Ovary (tissue), 9 donors: ENCODE measurements around the gene CCNB2. TPM values are rescaled to one million over a fixed set of nuclear protein-coding genes. Genes with fewer than 3 reads are reported as not detected.
A peak's percentile ranks its signal among the peaks of the same experiment; 100 is the strongest.

Experiments
- DNase-seq, 5 donors: peaks; one replicate each; pipeline ENCODE4 v3.0.0-alpha.2; 2019 to 2020
- H3K27ac ChIP-seq, 2 donors: fragments of 200-600 bp; one replicate each; pipeline versions ENCODE4 v1.5.1 to v1.8.0; 2019 to 2022
- H3K27me3 ChIP-seq: fragments of 200-600 bp; one replicate; pipeline ENCODE4 v1.8.0; 2022
- H3K36me3 ChIP-seq: fragments of 200-600 bp; sonication (generic); one replicate; pipeline ENCODE4 v1.5.1; 2019
- H3K4me1 ChIP-seq: one replicate; pipeline ENCODE4 v1.8.1; 2013; ENCODE audit warnings: mild to moderate bottlenecking, moderate library complexity; ENCODE audit not compliant: insufficient read depth
- H3K4me3 ChIP-seq: fragments of 200-600 bp; sonication (generic); one replicate; pipeline ENCODE4 v1.5.1; 2017
- H3K9me3 ChIP-seq, 2 donors: fragments of 200-600 bp in 1 of 2; sonication (generic) in 1 of 2; one replicate each; pipeline versions ENCODE4 v1.5.1 to v1.8.1; 2013 to 2019; ENCODE audit warnings: mild to moderate bottlenecking in 1 of 2, moderate library complexity in 1 of 2
- CTCF ChIP-seq, 3 donors: fragments of 450-650 bp in 2 of 3; fragments of 200-600 bp in 1 of 3; IDR thresholded peaks; one replicate each; pipeline versions ENCODE4 v1.5.1 to v1.8.0; 2016 to 2022; ENCODE audit warnings: antibody characterized with exemption in 3 of 3, mild to moderate bottlenecking in 1 of 3
- EP300 ChIP-seq: sonication (generic); formaldehyde crosslinking; IDR thresholded peaks from one replicate; pipeline ENCODE4 v1.6.1; 2017; ENCODE audit warnings: antibody characterized with exemption
- POLR2A ChIP-seq: fragments of 450-650 bp; IDR thresholded peaks from one replicate; pipeline ENCODE4 v1.6.1; 2017; ENCODE audit warnings: antibody characterized with exemption, mild to moderate bottlenecking, moderate library complexity
- WGBS, 3 donors: extraction: QIAGEN DNeasy Blood & Tissue Kit in 1 of 3; methylation state at CpG; one replicate each; pipeline versions ENCODE4 v1.1.5 to v1.1.7; 2013 to 2017; 5-methylcytosine and 5-hydroxymethylcytosine counted together
- intact Hi-C, 4 donors: fragments of 100-400 bp; cut with DNase I; formaldehyde crosslinking; loops; one replicate each; pipeline versions ENCODE4 v1.11.0 to v1.15.1; 2022 to 2023
- polyA plus RNA-seq, 2 donors: library from polyadenylated mRNA; stranded (reverse); fragments of 200-250 nt in 1 of 2; fragments of 350-450 nt in 1 of 2; fragmentation: Illumina TruSeq in 1 of 2; extraction: RNeasy Lipid Tissue Mini Kit (QIAGEN cat#74804) in 1 of 2; gene quantifications; one replicate each; pipeline ENCODE4 v1.2.3, GENCODE V29; 2013 to 2014
- total RNA-seq, 7 donors: library from RNA; depleted of rRNA in 2 of 7; stranded (reverse); fragments of >200 nt in 2 of 7; fragmentation: NEBNext Ultra II Directional in 3 of 7; extraction: Animal tissue kit (Norgen Biotek cat#: 25700) in 3 of 7; gene quantifications; one replicate each; pipeline versions ENCODE4 v1.1.0 to v1.2.4, GENCODE V29; 2016 to 2023
- donor health status: DM: no; HTN: no; CAD: no; lungs with moderate emphysema.
- donor health status: DM: no; HTN: no; CAD: no.
- donor health status: Bipolar disorder and iron deficiency.
- donor health status: DM: yes; HTN: yes; CAD: no.
- donor health status: DM: no; HTN: no; CAD: no.
- donor health status: DM: yes; HTN: yes; CAD: no.

CCNB2 gene
- total and polyA plus RNA-seq, 9 donors = 0.28 to 2.5 (median 0.61) TPM; not detected in 1

- no peaks in the 10 kb centered on the region for H3K36me3 ChIP-seq
- intact Hi-C loops = no loop called here
- H3K4me3 ChIP-seq = no peak overlapping the region
- H3K4me1 ChIP-seq = peaks cover 1% of the 10 kb centered on the region
- WGBS, 3 donors = 37 to 39% (median 38%) methylated on average over 4 of the region's 4 CpGs
- TF ChIP-seq EP300 = no peak
- TF ChIP-seq CTCF (IDR thresholded peaks at IDR 0.05) = no peak
- TF ChIP-seq POLR2A = no peak
- DNase-seq = no peak
- H3K27me3 ChIP-seq = no peaks in the 10 kb centered on the region
- H3K9me3 ChIP-seq = no peaks in the 10 kb centered on the region
- no peak overlapping the region for H3K27ac ChIP-seq
These were observed 61.2 kb downstream of the CCNB2 start for GRCh38 chr15:59166166-59166565.

- Histone ChIP-seq H3K27me3 (no peaks in the 10 kb centered on the region), H3K9me3 (no peaks in the 10 kb centered on the region), H3K4me1 (peaks cover 1% of the 10 kb centered on the region), H3K4me3 (no peak overlapping the region), H3K27ac (no peak overlapping the region), H3K36me3 (no peaks in the 10 kb centered on the region)
- WGBS, 3 donors = 69 to 74% (median 70%) methylated on average over 11 of the region's 11 CpGs
- intact Hi-C loops = no loop called here
- no peak for TF ChIP-seq POLR2A
- no peak for DNase-seq
These were observed 61.8 kb downstream of the CCNB2 start for GRCh38 chr15:59166601-59167265.

- H3K4me3 ChIP-seq = no peak overlapping the region
- H3K27me3 ChIP-seq = no peaks in the 10 kb centered on the region
- peaks cover 1% of the 10 kb centered on the region for H3K4me1 ChIP-seq
- 56 to 63% (median 58%) methylated on average over 7 of the region's 7 CpGs for WGBS, 3 donors
- intact Hi-C loops = no loop called here
- TF ChIP-seq POLR2A (no peak), EP300 (no peak), CTCF (IDR thresholded peaks at IDR 0.05) (no peak)
- H3K36me3 ChIP-seq = no peaks in the 10 kb centered on the region
- H3K27ac ChIP-seq = no peak overlapping the region
- H3K9me3 ChIP-seq = no peaks in the 10 kb centered on the region
- DNase-seq = peak in 1 of 5 donors; percentile 18
These were observed 63.6 kb downstream of the CCNB2 start for GRCh38 chr15:59168536-59168935.

- Histone ChIP-seq H3K4me3 (no peak overlapping the region), H3K27me3 (no peaks in the 10 kb centered on the region), H3K27ac (no peak overlapping the region), H3K9me3 (no peaks in the 10 kb centered on the region), H3K36me3 (no peaks in the 10 kb centered on the region), H3K4me1 (peaks cover 1% of the 10 kb centered on the region)
- DNase-seq = no peak
- WGBS, 3 donors = 49 to 66% (median 64%) methylated on average over 3 of the region's 3 CpGs
- intact Hi-C loops = no loop called here
- TF ChIP-seq EP300 (no peak), CTCF (IDR thresholded peaks at IDR 0.05) (no peak)
These were observed 64.3 kb downstream of the CCNB2 start for GRCh38 chr15:59169251-59169708.

- Histone ChIP-seq H3K27me3 (no peaks in the 10 kb centered on the region), H3K9me3 (no peaks in the 10 kb centered on the region), H3K4me1 (peaks cover 1% of the 10 kb centered on the region), H3K27ac (no peak overlapping the region), H3K36me3 (no peaks in the 10 kb centered on the region), H3K4me3 (no peak overlapping the region)
- WGBS, 3 donors = 83 to 88% (median 84%) methylated on average over 12 of the region's 12 CpGs
- no peak for TF ChIP-seq EP300
- TF ChIP-seq CTCF (IDR thresholded peaks at IDR 0.05) = no peak
- no peak for TF ChIP-seq POLR2A
- intact Hi-C loops = no loop called here
- peak in 3 of 5 donors; percentile 25 to 39 (median 28) for DNase-seq
These were observed 65.5 kb downstream of the CCNB2 start for GRCh38 chr15:59170295-59171066.
